SK-N-SH treated with all-trans-retinoic acid at 6 μM for 48 hours (cell line): Measurements from ENCODE around the gene SHOC2.

Experiments used
- ISL1 ChIP-seq: fragments of 250-450 bp; sonication (Bioruptor Pico); IDR thresholded peaks from 2 replicates; pipeline ENCODE4 v2.1.2; 2022; ENCODE audit warnings: mild to moderate bottlenecking, moderate library complexity
- PATZ1 ChIP-seq: fragments of 250-450 bp; sonication (Bioruptor Pico); IDR thresholded peaks from 2 replicates; pipeline ENCODE4 v1.8.0; 2020; ENCODE audit warnings: mild to moderate bottlenecking, moderate library complexity, borderline replicate concordance
- ZC3H10 ChIP-seq: fragments of 250-450 bp; sonication (Bioruptor Pico); IDR thresholded peaks from 2 replicates; pipeline ENCODE4 v1.5.1; 2021; ENCODE audit warnings: mild to moderate bottlenecking, moderate library complexity
- ZNF565 ChIP-seq: fragments of 450-650 bp; formaldehyde crosslinking; conservative IDR thresholded peaks from 2 replicates; pipeline ENCODE4 v1.5.0; 2020; ENCODE audit warnings: low read depth, mild to moderate bottlenecking, moderate library complexity
- ZNF70 ChIP-seq: fragments of 450-650 bp; formaldehyde crosslinking; IDR thresholded peaks from 2 replicates; pipeline ENCODE4 v1.5.0; 2020; ENCODE audit warnings: mild to moderate bottlenecking, moderate library complexity
- TF ChIP-seq, protein P1 (sequence below): fragments of 250-450 bp; sonication (Bioruptor Pico); IDR thresholded peaks from 2 replicates; pipeline ENCODE4 v1.5.1; 2020; ENCODE audit warnings: low read depth, mild to moderate bottlenecking, moderate library complexity

- TF ChIP-seq PATZ1 (CRISPR knock-in tag) (no peak), ZNF70 (no peak), ZC3H10 (CRISPR knock-in tag) (no peak), ZNF565 (CRISPR knock-in tag) (no peak), ISL1 (CRISPR knock-in tag) (no peak)
- TF ChIP-seq, protein P1, sequence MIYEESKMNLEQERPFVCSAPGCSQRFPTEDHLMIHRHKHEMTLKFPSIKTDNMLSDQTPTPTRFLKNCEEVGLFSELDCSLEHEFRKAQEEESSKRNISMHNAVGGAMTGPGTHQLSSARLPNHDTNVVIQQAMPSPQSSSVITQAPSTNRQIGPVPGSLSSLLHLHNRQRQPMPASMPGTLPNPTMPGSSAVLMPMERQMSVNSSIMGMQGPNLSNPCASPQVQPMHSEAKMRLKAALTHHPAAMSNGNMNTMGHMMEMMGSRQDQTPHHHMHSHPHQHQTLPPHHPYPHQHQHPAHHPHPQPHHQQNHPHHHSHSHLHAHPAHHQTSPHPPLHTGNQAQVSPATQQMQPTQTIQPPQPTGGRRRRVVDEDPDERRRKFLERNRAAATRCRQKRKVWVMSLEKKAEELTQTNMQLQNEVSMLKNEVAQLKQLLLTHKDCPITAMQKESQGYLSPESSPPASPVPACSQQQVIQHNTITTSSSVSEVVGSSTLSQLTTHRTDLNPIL (CRISPR knock-in tag) = no peak
Observed at GRCh38 chr10:111017098-111017497, 97.7 kb downstream of the SHOC2 start.
